A549 (cell line): ENCODE measurements around the gene ATAD3A.

Experiments
- CTCF ChIP-seq: fragments of >200 bp; sonication (Bioruptor Twin); formaldehyde crosslinking; IDR thresholded peaks from 3 replicates; pipeline ENCODE4 v1.5.1; 2016
- ESRRA ChIP-seq: fragments of 150-350 bp; IDR thresholded peaks from 2 replicates; pipeline ENCODE4 v1.6.1; 2014; ENCODE audit warnings: mild to moderate bottlenecking, low read length, borderline replicate concordance
- HDAC2 ChIP-seq: fragments of 200-600 bp; sonication (generic); IDR thresholded peaks from 2 replicates; pipeline ENCODE4 v1.6.1; 2016
- SREBF2 ChIP-seq: fragments of 450-650 bp; IDR thresholded peaks from 2 replicates; pipeline ENCODE4 v1.6.1; 2014; ENCODE audit warnings: mild to moderate bottlenecking, moderate library complexity
- TF ChIP-seq, protein P1 (sequence below): fragments of 200-600 bp; sonication (generic); IDR thresholded peaks from 2 replicates; pipeline ENCODE4 v1.6.1; 2016; ENCODE audit warnings: antibody characterized with exemption, mild to moderate bottlenecking, moderate library complexity

DNA sequence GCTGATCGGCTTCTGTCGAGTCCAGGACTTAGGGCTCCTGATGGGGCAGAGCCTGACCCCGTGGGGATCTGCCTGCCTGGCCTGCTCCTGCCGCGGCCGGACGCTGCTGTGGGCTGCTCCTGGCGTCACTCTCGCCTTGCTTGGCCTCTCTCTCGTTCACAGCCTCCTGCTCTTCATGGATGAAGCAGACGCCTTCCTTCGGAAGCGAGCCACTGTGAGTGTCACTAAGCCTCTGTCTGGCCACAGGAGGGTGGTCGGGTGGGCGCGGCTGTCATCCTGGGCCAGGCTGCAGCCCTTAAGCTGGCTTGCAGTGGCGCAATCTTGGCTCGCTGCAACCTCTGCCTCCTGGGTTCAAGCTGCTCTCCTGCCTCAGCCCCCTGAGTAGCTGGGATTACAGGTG, 24.3 kb upstream of the ATAD3A start:
- TF ChIP-seq ESRRA (no peak), CTCF (no peak), HDAC2 (no peak), SREBF2 (no peak)
- TF ChIP-seq, protein P1, sequence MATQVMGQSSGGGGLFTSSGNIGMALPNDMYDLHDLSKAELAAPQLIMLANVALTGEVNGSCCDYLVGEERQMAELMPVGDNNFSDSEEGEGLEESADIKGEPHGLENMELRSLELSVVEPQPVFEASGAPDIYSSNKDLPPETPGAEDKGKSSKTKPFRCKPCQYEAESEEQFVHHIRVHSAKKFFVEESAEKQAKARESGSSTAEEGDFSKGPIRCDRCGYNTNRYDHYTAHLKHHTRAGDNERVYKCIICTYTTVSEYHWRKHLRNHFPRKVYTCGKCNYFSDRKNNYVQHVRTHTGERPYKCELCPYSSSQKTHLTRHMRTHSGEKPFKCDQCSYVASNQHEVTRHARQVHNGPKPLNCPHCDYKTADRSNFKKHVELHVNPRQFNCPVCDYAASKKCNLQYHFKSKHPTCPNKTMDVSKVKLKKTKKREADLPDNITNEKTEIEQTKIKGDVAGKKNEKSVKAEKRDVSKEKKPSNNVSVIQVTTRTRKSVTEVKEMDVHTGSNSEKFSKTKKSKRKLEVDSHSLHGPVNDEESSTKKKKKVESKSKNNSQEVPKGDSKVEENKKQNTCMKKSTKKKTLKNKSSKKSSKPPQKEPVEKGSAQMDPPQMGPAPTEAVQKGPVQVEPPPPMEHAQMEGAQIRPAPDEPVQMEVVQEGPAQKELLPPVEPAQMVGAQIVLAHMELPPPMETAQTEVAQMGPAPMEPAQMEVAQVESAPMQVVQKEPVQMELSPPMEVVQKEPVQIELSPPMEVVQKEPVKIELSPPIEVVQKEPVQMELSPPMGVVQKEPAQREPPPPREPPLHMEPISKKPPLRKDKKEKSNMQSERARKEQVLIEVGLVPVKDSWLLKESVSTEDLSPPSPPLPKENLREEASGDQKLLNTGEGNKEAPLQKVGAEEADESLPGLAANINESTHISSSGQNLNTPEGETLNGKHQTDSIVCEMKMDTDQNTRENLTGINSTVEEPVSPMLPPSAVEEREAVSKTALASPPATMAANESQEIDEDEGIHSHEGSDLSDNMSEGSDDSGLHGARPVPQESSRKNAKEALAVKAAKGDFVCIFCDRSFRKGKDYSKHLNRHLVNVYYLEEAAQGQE, result no peak
